ENCODE results near the gene IQCF6. TPM values are rescaled to one million over a fixed set of nuclear protein-coding genes. Genes with fewer than 3 reads are reported as not detected.

The IQCF6 gene
- not detected in 2 replicates for polyA plus RNA-seq (2012; rRNA removed)
- polyA plus RNA-seq (2012; cell fraction: cytosol; rRNA removed), result not detected in 2 replicates
- not detected in 2 replicates for polyA plus RNA-seq (2012; cell fraction: nucleus; rRNA removed)

GRCh38 chr3:51779137-51779536 lies at the start of gene IQCF6:
Gene IQCF6 (minus strand): TSS chr3:51779237. CDS start chr3:51779224, 13 bp downstream.
- Histone ChIP-seq H3K9me2 (no peaks in the 10 kb centered on the region), H2AFZ (ENCODE audit: low read depth) (no peak within 1 kb of the TSS), H3K9ac (no peak within 1 kb of the TSS), H3K27ac (ENCODE audit: low read depth in 2 of 2, low read length in 1 of 2) (peak within 1 kb of the TSS in 1 of 2 experiments; percentile 53; a peak in 2 of 4 replicates), H3K4me3 (ENCODE audit: low read depth in 2 of 2, low read length in 1 of 2) (no peak within 1 kb of the TSS), H4K20me1 (ENCODE audit: insufficient read depth) (no peaks in the 10 kb centered on the region), H3F3A (replicated peaks; ENCODE audit: insufficient read depth) (no peaks in the 10 kb centered on the region), H3K79me2 (ENCODE audit: insufficient read depth) (no peaks in the 10 kb centered on the region), H3K27me3 (ENCODE audit: insufficient read depth) (no peaks in the 10 kb centered on the region), H3K36me3 (replicated peaks in 1 of 2; ENCODE audit: control insufficient read depth in 1 of 2, insufficient read depth in 2 of 2, low read length in 1 of 2) (no peaks in the 10 kb centered on the region), H3K4me2 (no peak within 1 kb of the TSS), H3K9me3 (no peaks in the 10 kb centered on the region), H3K4me1 (ENCODE audit: control insufficient read depth in 1 of 2, insufficient read depth in 2 of 2, low read depth in 1 of 2, low read length in 1 of 2) (peaks cover 0 to 16% of the 10 kb centered on the region in 2 experiments; a peak in 1 of 4 replicates)
- DNase-seq, result no peak
- WGBS (ENCODE audit: low lambda C conversion rate), result 79% methylated on average over 5 of the region's 5 CpGs
- ChIA-PET CTCF (interaction anchor here (1.5 to 4.4 kb wide), 4 partner anchors 16 to 59 kb away, joined by 3 to 27 read pairs (median 4); no protein-coding TSS in a partner anchor), POLR2A (no interaction called here)
- TF ChIP-seq IRF3 (IDR thresholded peaks at IDR 0.05; ENCODE audit: low read depth, low read length) (no peak), NRF1 (IDR thresholded peaks at IDR 0.05; ENCODE audit: low read depth, low read length) (no peak), USF1 (IDR thresholded peaks at IDR 0.05; ENCODE audit: borderline replicate concordance, low read depth) (no peak), TEAD4 (IDR thresholded peaks at IDR 0.05; ENCODE audit: borderline replicate concordance, insufficient read depth) (no peak), SIN3A (IDR thresholded peaks at IDR 0.05; ENCODE audit: borderline replicate concordance, low read depth, low read length) (no peak), ZBTB33 (IDR thresholded peaks at IDR 0.05; ENCODE audit: borderline replicate concordance, low read depth) (no peak), CHD2 (IDR thresholded peaks at IDR 0.05; ENCODE audit: low read length, partially characterized antibody) (no peak)

- POLR2A ChIA-PET, result no interaction called here
- WGBS (ENCODE audit: low lambda C conversion rate), result 8% methylated on average over 1 of the region's 1 CpG
- DNase-seq, result no peak
Observed at GRCh38 chr3:51828297-51828696, 49.3 kb upstream of the IQCF6 start.

More at GRCh38 chr3:51828297-51828696, 49.3 kb upstream of the IQCF6 start:
- Histone ChIP-seq H3K9me3 (no peaks in the 10 kb centered on the region), H3K27me3 (ENCODE audit: insufficient read depth) (no peaks in the 10 kb centered on the region), H3K4me3 (ENCODE audit: low read depth in 2 of 2, low read length in 1 of 2) (no peak overlapping the region), H3K9ac (no peak overlapping the region), H3K4me1 (ENCODE audit: control insufficient read depth in 1 of 2, insufficient read depth in 2 of 2, low read depth in 1 of 2, low read length in 1 of 2) (peaks cover 0 to 4% of the 10 kb centered on the region in 2 experiments; a peak in 1 of 4 replicates), H4K20me1 (ENCODE audit: insufficient read depth) (no peaks in the 10 kb centered on the region), H2AFZ (ENCODE audit: low read depth) (no peak overlapping the region), H3F3A (replicated peaks; ENCODE audit: insufficient read depth) (no peaks in the 10 kb centered on the region), H3K9me2 (no peaks in the 10 kb centered on the region), H3K36me3 (replicated peaks in 1 of 2; ENCODE audit: control insufficient read depth in 1 of 2, insufficient read depth in 2 of 2, low read length in 1 of 2) (no peaks in the 10 kb centered on the region), H3K27ac (ENCODE audit: low read depth in 2 of 2, low read length in 1 of 2) (no peak overlapping the region), H3K79me2 (ENCODE audit: insufficient read depth) (no peaks in the 10 kb centered on the region), H3K4me2 (no peak overlapping the region)
- CTCF ChIA-PET, result interaction anchor here (1.1 kb wide), 2 partner anchors 8 to 28 kb away, joined by 3 read pairs; no protein-coding TSS in a partner anchor
- no peak for TF ChIP-seq TCF12 (IDR thresholded peaks at IDR 0.05)
- no peak for TF ChIP-seq FOXJ3 (CRISPR knock-in tag; IDR thresholded peaks at IDR 0.05)
- no peak for TF ChIP-seq SMC3 (IDR thresholded peaks at IDR 0.05; ENCODE audit: low read depth, low read length)
- no peak for TF ChIP-seq TAF1 (IDR thresholded peaks at IDR 0.05; ENCODE audit: borderline replicate concordance, low read depth, low read length)
- no peak for TF ChIP-seq EZH2phosphoT487 (IDR thresholded peaks at IDR 0.05; ENCODE audit: borderline replicate concordance, low read depth)
- no peak for TF ChIP-seq NFIC (IDR thresholded peaks at IDR 0.05; ENCODE audit: borderline replicate concordance)
- no peak for TF ChIP-seq SIN3A (IDR thresholded peaks at IDR 0.05; ENCODE audit: borderline replicate concordance, low read depth, low read length)
- no peak for TF ChIP-seq CHD2 (IDR thresholded peaks at IDR 0.05; ENCODE audit: low read length, partially characterized antibody)
- TF ChIP-seq GABPA (IDR thresholded peaks at IDR 0.05; ENCODE audit: low read depth), result no peak
- no peak for TF ChIP-seq RAD21 (IDR thresholded peaks at IDR 0.05; ENCODE audit: low read length)
- TF ChIP-seq JUND (IDR thresholded peaks at IDR 0.05), result no peak
- no peak for TF ChIP-seq PBX3 (IDR thresholded peaks at IDR 0.05)
- no peak for TF ChIP-seq MXI1 (IDR thresholded peaks at IDR 0.05; ENCODE audit: low read depth, low read length)
